Osteoblast (primary cell): ENCODE results near the gene POLR3K. TPM values are rescaled to one million over a fixed set of nuclear protein-coding genes. Genes with fewer than 3 reads are reported as not detected.

Experiments used
- DNase-seq: peaks from one replicate; pipeline ENCODE4 v3.0.0; 2011; ENCODE audit warnings: low spot score, mixed read lengths; ENCODE audit not compliant: insufficient read length; ENCODE audit errors: missing footprints
- H2AFZ ChIP-seq: 2 replicates; pipeline ENCODE4 v1.6.0; 2011; ENCODE audit warnings: mild to moderate bottlenecking, low read length
- H3K27ac ChIP-seq: 2 replicates; pipeline ENCODE4 v1.5.1; 2011; ENCODE audit warnings: mild to moderate bottlenecking, low read depth, low read length, moderate library complexity
- H3K27me3 ChIP-seq: 2 replicates; pipeline ENCODE4 v1.6.0; 2012; ENCODE audit warnings: mild to moderate bottlenecking, control low read depth, inconsistent platforms, low read length, moderate library complexity; ENCODE audit not compliant: insufficient read depth
- H3K36me3 ChIP-seq: 2 replicates; pipeline ENCODE4 v1.5.1; 2011; ENCODE audit warnings: mild to moderate bottlenecking, low read length, control low read depth, moderate library complexity; ENCODE audit not compliant: insufficient read depth
- H3K4me1 ChIP-seq: 2 replicates; pipeline ENCODE4 v1.5.1; 2011; ENCODE audit warnings: mild to moderate bottlenecking, low read length, control low read depth, moderate library complexity; ENCODE audit not compliant: insufficient read depth
- H3K4me2 ChIP-seq: 2 replicates; pipeline ENCODE4 v1.6.0; 2011; ENCODE audit warnings: mild to moderate bottlenecking, low read length; ENCODE audit not compliant: insufficient read depth
- H3K4me3 ChIP-seq: fragments of 200-600 bp; sonication (generic); 3 replicates; pipeline ENCODE4 v1.5.1; 2012; ENCODE audit warnings: mild to moderate bottlenecking, low read length, inconsistent platforms; ENCODE audit not compliant: insufficient read depth
- H3K79me2 ChIP-seq: 2 replicates; pipeline ENCODE4 v1.6.0; 2012; ENCODE audit warnings: mild to moderate bottlenecking, low read length, control low read depth, inconsistent platforms; ENCODE audit not compliant: insufficient read depth
- H3K9me3 ChIP-seq: 2 replicates; pipeline ENCODE4 v1.5.1; 2011; ENCODE audit warnings: low read depth, low read length, control low read depth
- H4K20me1 ChIP-seq: 2 replicates; pipeline ENCODE4 v1.6.0; 2012; ENCODE audit warnings: mild to moderate bottlenecking, low read length, control low read depth; ENCODE audit not compliant: insufficient read depth
- total RNA-seq: library from RNA; depleted of rRNA; stranded (reverse); fragments of >200 nt; gene quantifications from 2 replicates; pipeline ENCODE4 v1.2.3, GENCODE V29; 2012
- TF ChIP-seq, protein P1 (sequence below): IDR thresholded peaks from 2 replicates; pipeline ENCODE4 v1.5.1; 2011; ENCODE audit warnings: mild to moderate bottlenecking, low read depth, low read length, moderate library complexity; ENCODE audit errors: extremely low read depth

Gene POLR3K
- total RNA-seq, 1 donor, result 1.4 TPM

- H4K20me1 ChIP-seq, result peaks cover 45% of the 10 kb centered on the region
- no peaks in the 10 kb centered on the region for H3K27me3 ChIP-seq
- peaks cover 33% of the 10 kb centered on the region for H3K4me1 ChIP-seq
- H3K79me2 ChIP-seq, result peaks cover 65% of the 10 kb centered on the region
- TF ChIP-seq, protein P1, sequence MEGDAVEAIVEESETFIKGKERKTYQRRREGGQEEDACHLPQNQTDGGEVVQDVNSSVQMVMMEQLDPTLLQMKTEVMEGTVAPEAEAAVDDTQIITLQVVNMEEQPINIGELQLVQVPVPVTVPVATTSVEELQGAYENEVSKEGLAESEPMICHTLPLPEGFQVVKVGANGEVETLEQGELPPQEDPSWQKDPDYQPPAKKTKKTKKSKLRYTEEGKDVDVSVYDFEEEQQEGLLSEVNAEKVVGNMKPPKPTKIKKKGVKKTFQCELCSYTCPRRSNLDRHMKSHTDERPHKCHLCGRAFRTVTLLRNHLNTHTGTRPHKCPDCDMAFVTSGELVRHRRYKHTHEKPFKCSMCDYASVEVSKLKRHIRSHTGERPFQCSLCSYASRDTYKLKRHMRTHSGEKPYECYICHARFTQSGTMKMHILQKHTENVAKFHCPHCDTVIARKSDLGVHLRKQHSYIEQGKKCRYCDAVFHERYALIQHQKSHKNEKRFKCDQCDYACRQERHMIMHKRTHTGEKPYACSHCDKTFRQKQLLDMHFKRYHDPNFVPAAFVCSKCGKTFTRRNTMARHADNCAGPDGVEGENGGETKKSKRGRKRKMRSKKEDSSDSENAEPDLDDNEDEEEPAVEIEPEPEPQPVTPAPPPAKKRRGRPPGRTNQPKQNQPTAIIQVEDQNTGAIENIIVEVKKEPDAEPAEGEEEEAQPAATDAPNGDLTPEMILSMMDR, result no peak
- no peak overlapping the region for H3K27ac ChIP-seq
- no peak for DNase-seq
- no peak overlapping the region for H3K4me2 ChIP-seq
- H3K36me3 ChIP-seq, result peaks cover 52% of the 10 kb centered on the region
- no peak overlapping the region for H2AFZ ChIP-seq
- no peaks in the 10 kb centered on the region for H3K9me3 ChIP-seq
- no peak overlapping the region for H3K4me3 ChIP-seq
Observed at GRCh38 chr16:83060-83603, 29.7 kb upstream of the POLR3K start.

DNA sequence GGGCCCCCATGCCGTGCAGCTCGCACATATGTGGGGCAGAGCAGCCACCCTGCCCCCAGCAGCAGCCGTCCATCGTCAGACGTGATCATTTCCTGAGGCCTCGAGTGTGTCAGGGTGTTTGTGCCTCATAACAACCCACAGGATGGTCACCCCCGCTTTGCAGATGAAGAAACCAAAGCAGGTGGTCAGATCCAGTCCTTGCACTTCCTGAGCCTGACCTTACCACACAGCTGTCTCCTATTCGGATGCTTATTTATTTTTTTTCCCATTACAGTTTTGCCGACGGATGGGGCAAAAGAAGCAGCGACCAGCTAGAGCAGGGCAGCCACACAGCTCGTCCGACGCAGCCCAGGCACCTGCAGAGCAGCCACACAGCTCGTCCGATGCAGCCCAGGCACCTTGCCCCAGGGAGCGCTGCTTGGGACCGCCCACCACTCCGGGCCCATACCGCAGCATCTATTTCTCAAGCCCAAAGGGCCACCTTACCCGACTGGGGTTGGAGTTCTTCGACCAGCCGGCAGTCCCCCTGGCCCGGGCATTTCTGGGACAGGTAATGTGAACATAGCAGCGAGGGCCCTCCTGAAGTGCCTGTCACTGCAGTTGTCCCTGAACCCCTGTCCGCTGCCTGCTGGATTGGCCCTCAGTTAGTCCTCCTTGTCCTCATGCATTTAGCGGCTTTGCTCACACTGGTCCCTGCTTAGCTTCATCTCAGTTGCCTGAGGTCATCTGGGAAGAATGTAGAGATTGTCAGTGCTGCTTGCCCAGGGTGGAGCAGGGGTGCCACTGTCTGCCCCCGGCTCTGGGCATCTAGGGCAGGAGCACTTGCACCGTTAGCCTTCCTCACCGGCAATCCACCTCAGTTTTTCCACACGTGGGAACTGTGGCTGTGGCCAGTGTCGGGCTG, 26.0 kb upstream of the POLR3K start:
- H3K36me3 ChIP-seq, result peaks cover 23% of the 10 kb centered on the region
- TF ChIP-seq, protein P1, result no peak
- H2AFZ ChIP-seq, result no peak overlapping the region
- H3K27ac ChIP-seq, result peak overlapping the region; percentile 91
- peaks cover 46% of the 10 kb centered on the region for H3K79me2 ChIP-seq
- no peaks in the 10 kb centered on the region for H3K27me3 ChIP-seq
- peaks cover 22% of the 10 kb centered on the region for H4K20me1 ChIP-seq
- DNase-seq, result peak; percentile 94
- no peaks in the 10 kb centered on the region for H3K9me3 ChIP-seq
- peak overlapping the region; percentile 71 for H3K4me3 ChIP-seq
- H3K4me2 ChIP-seq, result peak overlapping the region; percentile 88
- H3K4me1 ChIP-seq, result peaks cover 40% of the 10 kb centered on the region

GRCh38 chr16:78444-79150, 25.2 kb upstream of the POLR3K start:
- peaks cover 23% of the 10 kb centered on the region for H3K36me3 ChIP-seq
- H3K9me3 ChIP-seq, result no peaks in the 10 kb centered on the region
- TF ChIP-seq, protein P1, result no peak
- H3K79me2 ChIP-seq, result peaks cover 46% of the 10 kb centered on the region
- peaks cover 13% of the 10 kb centered on the region for H4K20me1 ChIP-seq
- peak overlapping the region; percentile 91 for H3K27ac ChIP-seq
- peak overlapping the region; percentile 71 for H3K4me3 ChIP-seq
- H2AFZ ChIP-seq, result no peak overlapping the region
- H3K27me3 ChIP-seq, result no peaks in the 10 kb centered on the region
- H3K4me2 ChIP-seq, result peak overlapping the region; percentile 88
- DNase-seq, result peak; percentile 97
- peaks cover 32% of the 10 kb centered on the region for H3K4me1 ChIP-seq
